ENCODE measurements around the gene MAP2K1.
A peak's percentile ranks its signal among the peaks of the same experiment; 100 is the strongest.

MAP2K1 gene

GRCh38 chr15:66399276-66399675, 12.6 kb downstream of the MAP2K1 start:
- no peak for TF ChIP-seq CTCF (IDR thresholded peaks at IDR 0.05; ENCODE audit: insufficient read depth, low read depth, low read length, missing control alignments)
- no peak overlapping the region for H3K4me3 ChIP-seq (ENCODE audit: low read length)
- no peak for DNase-seq (ENCODE audit: low read depth)

- H3K4me3 ChIP-seq (ENCODE audit: low read length): no peak overlapping the region
- no peak for DNase-seq (ENCODE audit: low read depth)
- no peak for TF ChIP-seq CTCF (IDR thresholded peaks at IDR 0.05; ENCODE audit: insufficient read depth, low read depth, low read length, missing control alignments)
Measured at GRCh38 chr15:66400351-66400774, 13.7 kb downstream of the MAP2K1 start.

DNA sequence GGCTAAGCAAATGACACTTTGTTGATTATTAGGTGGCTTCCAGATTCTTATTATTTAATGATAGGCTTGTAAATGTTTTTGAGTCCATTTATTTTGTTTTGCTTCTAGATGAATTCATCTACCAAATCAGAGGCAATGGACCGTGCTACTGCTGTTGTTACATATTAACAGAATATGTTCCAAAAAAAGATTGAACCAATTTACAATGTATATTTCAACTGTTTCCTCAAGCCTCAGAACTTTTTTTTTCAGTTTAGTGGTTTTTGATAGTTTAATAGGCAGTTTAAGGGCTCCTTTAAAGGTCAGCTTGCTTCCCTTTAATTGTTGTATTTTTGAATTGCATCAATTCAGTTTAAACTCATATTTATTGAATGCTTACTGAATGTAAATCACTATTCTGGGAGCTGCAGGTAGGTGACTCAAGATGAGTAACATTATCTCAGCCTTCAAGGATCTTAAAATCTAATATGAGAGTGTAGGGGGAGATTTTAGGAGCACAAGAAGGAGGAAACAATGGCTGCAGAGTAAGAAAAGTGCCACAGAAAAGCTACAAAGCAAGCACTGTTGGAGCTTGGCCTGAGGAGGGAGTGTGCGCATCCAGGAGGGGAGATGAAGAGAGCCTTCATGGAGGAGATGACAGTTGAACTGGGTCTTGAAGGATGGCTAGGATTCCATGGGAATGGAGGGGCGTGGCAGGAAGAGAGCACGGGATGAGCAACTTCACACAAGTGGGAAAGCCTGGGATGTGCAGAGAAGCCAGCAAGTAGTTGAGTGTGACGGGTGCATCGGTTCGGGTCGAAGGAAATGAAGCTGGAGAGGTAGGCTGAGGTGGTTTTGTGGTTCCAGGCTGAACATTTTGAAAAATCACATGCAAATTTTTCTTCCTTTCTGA, 14.7 kb downstream of the MAP2K1 start:
- DNase-seq (ENCODE audit: low read depth): peak; percentile 49
- TF ChIP-seq CTCF (IDR thresholded peaks at IDR 0.05; ENCODE audit: insufficient read depth, low read depth, low read length, missing control alignments): no peak
- no peak overlapping the region for H3K4me3 ChIP-seq (ENCODE audit: low read length)

- TF ChIP-seq CTCF (IDR thresholded peaks at IDR 0.05; ENCODE audit: insufficient read depth, low read depth, low read length, missing control alignments): no peak
- no peak for DNase-seq (ENCODE audit: low read depth)
- no peak overlapping the region for H3K4me3 ChIP-seq (ENCODE audit: low read length)
Measured at GRCh38 chr15:66402761-66403284, 16.1 kb downstream of the MAP2K1 start.

GRCh38 chr15:66403323-66403722, 16.6 kb downstream of the MAP2K1 start:
- TF ChIP-seq CTCF (IDR thresholded peaks at IDR 0.05; ENCODE audit: insufficient read depth, low read depth, low read length, missing control alignments): no peak
- no peak for DNase-seq (ENCODE audit: low read depth)
- H3K4me3 ChIP-seq (ENCODE audit: low read length): no peak overlapping the region

GRCh38 chr15:66404122-66404521, 17.4 kb downstream of the MAP2K1 start:
- no peak for DNase-seq (ENCODE audit: low read depth)

More at GRCh38 chr15:66404122-66404521, 17.4 kb downstream of the MAP2K1 start:
- no peak for TF ChIP-seq CTCF (IDR thresholded peaks at IDR 0.05; ENCODE audit: insufficient read depth, low read depth, low read length, missing control alignments)
- H3K4me3 ChIP-seq (ENCODE audit: low read length): no peak overlapping the region

All from epithelial cell of esophagus (primary cell).